Suprapubic skin (tissue), 4 donors: ENCODE measurements around the gene RBKS. TPM values are rescaled to one million over a fixed set of nuclear protein-coding genes. Genes with fewer than 3 reads are reported as not detected.

Experiments
- DNase-seq, 2 donors: peaks; one replicate each; pipeline ENCODE4 v3.0.0-alpha.2; 2019; ENCODE audit warnings: low spot score in 2 of 2
- H3K27ac ChIP-seq: fragments of 200-600 bp; sonication (generic); one replicate; pipeline ENCODE4 v1.5.1; 2019
- H3K27me3 ChIP-seq: fragments of 200-600 bp; sonication (generic); one replicate; pipeline ENCODE4 v1.5.1; 2019
- H3K36me3 ChIP-seq: fragments of 200-600 bp; sonication (generic); one replicate; pipeline ENCODE4 v1.5.1; 2019
- H3K4me1 ChIP-seq: fragments of 200-600 bp; sonication (generic); one replicate; pipeline ENCODE4 v1.5.1; 2019
- H3K4me3 ChIP-seq: fragments of 200-600 bp; sonication (generic); one replicate; pipeline ENCODE4 v1.5.1; 2019; ENCODE audit warnings: mild to moderate bottlenecking
- H3K9me3 ChIP-seq: fragments of 200-600 bp; sonication (generic); one replicate; pipeline ENCODE4 v1.5.1; 2019
- EP300 ChIP-seq: sonication (generic); formaldehyde crosslinking; IDR thresholded peaks from one replicate; pipeline ENCODE4 v1.6.1; 2017; ENCODE audit warnings: antibody characterized with exemption
- POLR2A ChIP-seq, 2 donors: fragments of 450-650 bp; IDR thresholded peaks; one replicate each; pipeline ENCODE4 v1.6.1; 2017; ENCODE audit warnings: antibody characterized with exemption in 2 of 2, mild to moderate bottlenecking in 2 of 2, moderate library complexity in 2 of 2
- POLR2AphosphoS5 ChIP-seq, 3 donors: sonication (generic); formaldehyde crosslinking; IDR thresholded peaks; one replicate each; pipeline ENCODE4 v1.6.1; 2017; ENCODE audit warnings: antibody characterized with exemption in 3 of 3
- WGBS: methylation state at CpG from one replicate; pipeline ENCODE4 v1.1.5; 2018; 5-methylcytosine and 5-hydroxymethylcytosine counted together
- total RNA-seq, 4 donors: library from RNA; depleted of rRNA; stranded (reverse); fragments of >200 nt; gene quantifications; one replicate each; pipeline ENCODE4 v1.1.0, GENCODE V29; 2016
- TF ChIP-seq, protein P1 (sequence below), 2 donors: fragments of 200-600 bp in 1 of 2; fragments of 450-650 bp in 1 of 2; sonication (generic) in 1 of 2; IDR thresholded peaks; one replicate each; pipeline ENCODE4 v1.5.1; 2016 to 2019; ENCODE audit warnings: antibody characterized with exemption in 2 of 2, mild to moderate bottlenecking in 1 of 2, moderate library complexity in 1 of 2

The RBKS gene
- total RNA-seq, 4 donors from 2014 or later = 1.0 to 2.2 (median 1.5) TPM

DNA sequence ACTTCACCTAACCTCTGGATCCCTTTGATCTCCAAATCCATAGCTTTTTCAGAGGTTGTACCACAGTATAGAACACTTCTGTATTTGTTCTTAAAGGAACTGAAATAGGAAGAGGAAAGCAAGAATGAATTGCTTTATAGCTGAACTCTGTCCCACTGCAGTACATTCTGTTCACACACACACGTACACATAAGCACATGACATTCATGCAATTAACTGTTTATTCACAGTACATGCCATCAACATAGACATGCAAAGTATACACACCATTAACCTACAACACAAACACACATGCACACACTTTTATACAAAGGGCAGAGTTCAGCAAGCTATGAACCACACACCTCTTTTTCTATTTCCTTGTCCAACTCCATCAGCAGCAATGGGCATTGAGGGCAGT lies 75.4 kb downstream of the RBKS start:
- H3K4me3 ChIP-seq = no peak overlapping the region
- 71% methylated on average over 1 of the region's 1 CpG for WGBS
- H3K36me3 ChIP-seq = no peaks in the 10 kb centered on the region
- no peaks in the 10 kb centered on the region for H3K27me3 ChIP-seq
- H3K27ac ChIP-seq = no peak overlapping the region
- H3K9me3 ChIP-seq = no peaks in the 10 kb centered on the region
- TF ChIP-seq POLR2A (IDR thresholded peaks at IDR 0.05) (no peak), EP300 (no peak), POLR2AphosphoS5 (IDR thresholded peaks at IDR 0.05) (no peak)
- TF ChIP-seq, protein P1, sequence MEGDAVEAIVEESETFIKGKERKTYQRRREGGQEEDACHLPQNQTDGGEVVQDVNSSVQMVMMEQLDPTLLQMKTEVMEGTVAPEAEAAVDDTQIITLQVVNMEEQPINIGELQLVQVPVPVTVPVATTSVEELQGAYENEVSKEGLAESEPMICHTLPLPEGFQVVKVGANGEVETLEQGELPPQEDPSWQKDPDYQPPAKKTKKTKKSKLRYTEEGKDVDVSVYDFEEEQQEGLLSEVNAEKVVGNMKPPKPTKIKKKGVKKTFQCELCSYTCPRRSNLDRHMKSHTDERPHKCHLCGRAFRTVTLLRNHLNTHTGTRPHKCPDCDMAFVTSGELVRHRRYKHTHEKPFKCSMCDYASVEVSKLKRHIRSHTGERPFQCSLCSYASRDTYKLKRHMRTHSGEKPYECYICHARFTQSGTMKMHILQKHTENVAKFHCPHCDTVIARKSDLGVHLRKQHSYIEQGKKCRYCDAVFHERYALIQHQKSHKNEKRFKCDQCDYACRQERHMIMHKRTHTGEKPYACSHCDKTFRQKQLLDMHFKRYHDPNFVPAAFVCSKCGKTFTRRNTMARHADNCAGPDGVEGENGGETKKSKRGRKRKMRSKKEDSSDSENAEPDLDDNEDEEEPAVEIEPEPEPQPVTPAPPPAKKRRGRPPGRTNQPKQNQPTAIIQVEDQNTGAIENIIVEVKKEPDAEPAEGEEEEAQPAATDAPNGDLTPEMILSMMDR (IDR thresholded peaks at IDR 0.05) = no peak
- H3K4me1 ChIP-seq = peaks cover 4% of the 10 kb centered on the region
- no peak for DNase-seq

DNA sequence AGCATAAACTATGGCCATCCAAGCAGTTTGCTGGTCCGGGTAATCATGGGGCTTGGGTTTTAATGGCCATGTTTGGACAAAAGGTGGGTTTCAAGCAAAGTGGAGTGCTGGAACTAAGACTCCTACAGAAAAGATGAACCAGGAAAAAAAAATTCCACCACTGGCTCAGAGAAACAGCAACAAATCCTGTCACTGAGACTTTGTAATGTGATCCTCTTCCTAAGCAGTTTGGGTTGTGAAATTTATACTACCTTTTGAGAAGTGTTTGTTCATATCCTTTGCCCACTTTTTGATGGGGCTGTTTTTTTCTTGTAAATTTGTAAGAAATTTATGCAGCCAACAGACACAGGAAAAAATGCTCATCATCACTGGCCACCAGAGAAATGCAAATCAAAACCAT lies 78.4 kb downstream of the RBKS start:
- DNase-seq = no peak
- Histone ChIP-seq H3K27me3 (no peaks in the 10 kb centered on the region), H3K4me3 (no peak overlapping the region), H3K9me3 (no peaks in the 10 kb centered on the region), H3K4me1 (peaks cover 5% of the 10 kb centered on the region), H3K27ac (no peak overlapping the region), H3K36me3 (no peaks in the 10 kb centered on the region)
- no peak for TF ChIP-seq POLR2AphosphoS5 (IDR thresholded peaks at IDR 0.05)
- no peak for TF ChIP-seq EP300
- TF ChIP-seq, protein P1 (IDR thresholded peaks at IDR 0.05) = no peak
- no peak for TF ChIP-seq POLR2A (IDR thresholded peaks at IDR 0.05)
- WGBS = 97% methylated on average over 1 of the region's 1 CpG

DNA sequence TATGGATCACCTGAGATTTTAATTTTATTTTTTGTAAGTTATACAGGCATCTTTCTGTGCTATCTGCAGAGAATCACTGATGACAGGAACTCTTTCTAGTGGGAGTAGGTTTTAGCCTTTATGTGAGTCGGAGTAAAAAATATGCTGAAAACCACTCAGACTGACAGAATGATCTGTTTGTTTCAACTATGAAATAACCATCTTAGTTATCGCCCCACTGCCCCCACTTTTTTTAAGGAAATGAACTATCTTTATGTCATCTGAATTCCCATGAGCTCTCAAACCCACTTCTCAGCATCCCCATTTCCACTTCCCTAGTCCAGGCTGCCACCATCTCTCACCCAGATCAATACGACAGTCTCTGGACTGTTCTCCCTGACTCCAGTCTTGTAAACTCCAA lies 79.7 kb downstream of the RBKS start:
- H3K9me3 ChIP-seq = no peaks in the 10 kb centered on the region
- 91% methylated on average over 3 of the region's 3 CpGs for WGBS
- H3K27me3 ChIP-seq = no peaks in the 10 kb centered on the region
- no peak for DNase-seq
- no peak overlapping the region for H3K4me3 ChIP-seq
- H3K36me3 ChIP-seq = no peaks in the 10 kb centered on the region
- TF ChIP-seq POLR2A (IDR thresholded peaks at IDR 0.05) = no peak
- TF ChIP-seq, protein P1 (IDR thresholded peaks at IDR 0.05) = no peak
- no peak for TF ChIP-seq POLR2AphosphoS5 (IDR thresholded peaks at IDR 0.05)
- no peak for TF ChIP-seq EP300
- no peak overlapping the region for H3K27ac ChIP-seq
- peaks cover 5% of the 10 kb centered on the region for H3K4me1 ChIP-seq

DNA sequence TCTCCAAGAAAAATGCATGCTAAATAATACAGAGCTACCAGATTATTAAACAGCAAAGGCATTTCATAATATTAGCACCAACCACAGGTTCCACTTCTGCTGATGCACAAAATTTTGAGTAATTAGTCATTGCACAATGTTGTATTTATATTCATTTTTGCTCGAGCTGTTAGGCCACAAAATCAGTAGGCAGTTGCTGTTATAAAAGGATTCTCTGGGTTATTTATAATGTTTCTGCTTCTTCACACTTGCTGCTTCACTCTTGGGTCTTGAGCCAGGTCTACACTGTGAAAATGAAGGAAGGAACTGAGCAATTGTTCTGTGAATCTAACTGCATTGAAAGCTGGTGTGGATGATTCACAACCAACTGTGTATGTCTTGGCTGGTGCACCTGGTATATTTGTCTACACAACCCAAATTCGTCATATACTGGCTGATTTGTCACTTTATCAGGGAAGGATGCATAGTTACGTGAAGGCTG lies 80.4 kb downstream of the RBKS start:
- TF ChIP-seq POLR2A (IDR thresholded peaks at IDR 0.05) (no peak), POLR2AphosphoS5 (IDR thresholded peaks at IDR 0.05) (no peak), EP300 (no peak)
- TF ChIP-seq, protein P1 (IDR thresholded peaks at IDR 0.05) = no peak
- Histone ChIP-seq H3K27me3 (no peaks in the 10 kb centered on the region), H3K4me1 (peaks cover 5% of the 10 kb centered on the region), H3K9me3 (no peaks in the 10 kb centered on the region), H3K27ac (no peak overlapping the region), H3K4me3 (no peak overlapping the region), H3K36me3 (no peaks in the 10 kb centered on the region)
- WGBS = 50% methylated on average over 3 of the region's 3 CpGs
- no peak for DNase-seq

DNA sequence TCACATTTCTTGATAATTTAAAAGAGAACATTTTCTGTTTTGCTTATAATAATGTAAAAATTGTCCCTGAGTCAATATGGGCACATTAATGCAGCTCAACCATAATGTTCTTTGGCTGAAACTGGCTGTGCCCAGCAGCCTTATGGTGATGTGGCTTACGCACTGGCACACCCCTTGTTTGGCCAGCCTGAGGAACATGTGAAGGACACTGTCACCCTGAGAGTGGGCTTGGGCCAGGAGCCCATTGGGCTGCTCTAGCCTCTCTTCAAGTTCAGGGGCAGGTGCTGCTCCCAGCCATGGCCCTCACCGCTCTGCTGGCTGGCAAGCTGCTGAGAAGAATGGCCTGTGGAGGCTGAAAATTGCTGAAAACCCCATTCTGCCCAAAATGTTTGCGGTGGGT lies 81.2 kb downstream of the RBKS start:
- Histone ChIP-seq H3K36me3 (no peaks in the 10 kb centered on the region), H3K27me3 (no peaks in the 10 kb centered on the region), H3K4me1 (peaks cover 5% of the 10 kb centered on the region), H3K9me3 (no peaks in the 10 kb centered on the region), H3K27ac (no peak overlapping the region), H3K4me3 (no peak overlapping the region)
- no peak for DNase-seq
- 94% methylated on average over 3 of the region's 3 CpGs for WGBS
- TF ChIP-seq POLR2AphosphoS5 (IDR thresholded peaks at IDR 0.05) (no peak), POLR2A (IDR thresholded peaks at IDR 0.05) (no peak), EP300 (no peak)
- TF ChIP-seq, protein P1 (IDR thresholded peaks at IDR 0.05) = no peak
